GM21367 (cell line): ENCODE results near the gene THAP6.
A peak's percentile ranks its signal among the peaks of the same experiment; 100 is the strongest.
"Not testable (repeated sequence)": the region's sequence is repeated elsewhere in the genome, so short reads cannot be mapped to it uniquely, and the experiment has no call there.

Source experiments
- ATAC-seq: cut with Tn5 transposase; IDR thresholded peaks from one replicate; pipeline ENCODE4 v1.9.1; 2021; ENCODE audit not compliant: unreplicated experiment

The THAP6 gene

GRCh38 chr4:75525086-75525485 lies 10.8 kb downstream of the THAP6 start:
- ATAC-seq = no peak

GRCh38 chr4:75525910-75526309 lies 11.6 kb downstream of the THAP6 start:
- no peak for ATAC-seq

- ATAC-seq = no peak
These were observed 13.2 kb downstream of the THAP6 start for GRCh38 chr4:75527482-75527881.

- no peak for ATAC-seq
These were observed 16.5 kb downstream of the THAP6 start for GRCh38 chr4:75530556-75531322.

GRCh38 chr4:75531536-75532143 lies 17.4 kb downstream of the THAP6 start:
- not testable (repeated sequence) for ATAC-seq

- not testable (repeated sequence) for ATAC-seq
These were observed 19.1 kb downstream of the THAP6 start for GRCh38 chr4:75533339-75533887.

- ATAC-seq = not testable (repeated sequence)
These were observed 19.7 kb downstream of the THAP6 start for GRCh38 chr4:75533926-75534325.

GRCh38 chr4:75537308-75537707 lies 23.0 kb downstream of the THAP6 start:
- not testable (repeated sequence) for ATAC-seq

GRCh38 chr4:75542824-75543223 lies 28.6 kb downstream of the THAP6 start:
- no peak for ATAC-seq

- ATAC-seq = not testable (repeated sequence)
These were observed 29.9 kb downstream of the THAP6 start for GRCh38 chr4:75544220-75544619.

GRCh38 chr4:75544870-75545269 lies 30.6 kb downstream of the THAP6 start:
- ATAC-seq = no peak

- no peak for ATAC-seq
These were observed 31.3 kb downstream of the THAP6 start for GRCh38 chr4:75545526-75545925.

- ATAC-seq = no peak
These were observed 33.5 kb downstream of the THAP6 start for GRCh38 chr4:75547647-75548387.

GRCh38 chr4:75549019-75549418 lies 34.7 kb downstream of the THAP6 start:
- ATAC-seq = no peak

- ATAC-seq = no peak
These were observed 38.2 kb downstream of the THAP6 start for GRCh38 chr4:75552452-75552851.

- ATAC-seq = peak; percentile 97
These were observed 41.3 kb downstream of the THAP6 start, which contains the start of gene ODAPH for GRCh38 chr4:75555294-75556164. ODAPH (plus strand) TSS chr4:75556066; CDS start chr4:75556083, 17 bp downstream.

GRCh38 chr4:75557696-75558095 lies 43.4 kb downstream of the THAP6 start:
- no peak for ATAC-seq

GRCh38 chr4:75561789-75562188 lies 47.5 kb downstream of the THAP6 start:
- no peak for ATAC-seq

- ATAC-seq = no peak
These were observed 49.8 kb downstream of the THAP6 start for GRCh38 chr4:75564023-75564422.

GRCh38 chr4:75565481-75565880 lies 51.2 kb downstream of the THAP6 start:
- no peak for ATAC-seq
